ENCODE data around the gene RNU7-1.

RNU7-1 gene

GRCh38 chr12:6917491-6918231 is 26.0 kb upstream of the RNU7-1 start:
- DNase-seq (ENCODE audit: low read depth), result no peak

DNA sequence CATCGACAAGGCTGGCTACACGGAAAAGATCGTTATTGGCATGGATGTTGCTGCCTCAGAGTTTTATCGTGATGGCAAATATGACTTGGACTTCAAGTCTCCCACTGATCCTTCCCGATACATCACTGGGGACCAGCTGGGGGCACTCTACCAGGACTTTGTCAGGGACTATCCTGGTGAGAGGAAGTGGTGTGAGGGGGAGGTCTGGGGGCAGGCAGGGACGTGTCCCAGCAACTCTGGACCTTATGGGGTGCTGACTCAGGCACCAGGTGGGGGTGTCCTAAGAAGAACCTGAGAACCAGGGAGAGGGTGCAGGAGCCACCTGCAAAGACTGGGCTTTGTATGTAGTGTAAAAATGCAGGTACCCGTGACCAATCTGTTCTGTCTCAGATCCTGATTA is 24.0 kb upstream of the RNU7-1 start:
- no peak for DNase-seq (ENCODE audit: low read depth)

- DNase-seq (ENCODE audit: low read depth), result no peak
These were observed 22.1 kb upstream of the RNU7-1 start for GRCh38 chr12:6921539-6921938.

DNA sequence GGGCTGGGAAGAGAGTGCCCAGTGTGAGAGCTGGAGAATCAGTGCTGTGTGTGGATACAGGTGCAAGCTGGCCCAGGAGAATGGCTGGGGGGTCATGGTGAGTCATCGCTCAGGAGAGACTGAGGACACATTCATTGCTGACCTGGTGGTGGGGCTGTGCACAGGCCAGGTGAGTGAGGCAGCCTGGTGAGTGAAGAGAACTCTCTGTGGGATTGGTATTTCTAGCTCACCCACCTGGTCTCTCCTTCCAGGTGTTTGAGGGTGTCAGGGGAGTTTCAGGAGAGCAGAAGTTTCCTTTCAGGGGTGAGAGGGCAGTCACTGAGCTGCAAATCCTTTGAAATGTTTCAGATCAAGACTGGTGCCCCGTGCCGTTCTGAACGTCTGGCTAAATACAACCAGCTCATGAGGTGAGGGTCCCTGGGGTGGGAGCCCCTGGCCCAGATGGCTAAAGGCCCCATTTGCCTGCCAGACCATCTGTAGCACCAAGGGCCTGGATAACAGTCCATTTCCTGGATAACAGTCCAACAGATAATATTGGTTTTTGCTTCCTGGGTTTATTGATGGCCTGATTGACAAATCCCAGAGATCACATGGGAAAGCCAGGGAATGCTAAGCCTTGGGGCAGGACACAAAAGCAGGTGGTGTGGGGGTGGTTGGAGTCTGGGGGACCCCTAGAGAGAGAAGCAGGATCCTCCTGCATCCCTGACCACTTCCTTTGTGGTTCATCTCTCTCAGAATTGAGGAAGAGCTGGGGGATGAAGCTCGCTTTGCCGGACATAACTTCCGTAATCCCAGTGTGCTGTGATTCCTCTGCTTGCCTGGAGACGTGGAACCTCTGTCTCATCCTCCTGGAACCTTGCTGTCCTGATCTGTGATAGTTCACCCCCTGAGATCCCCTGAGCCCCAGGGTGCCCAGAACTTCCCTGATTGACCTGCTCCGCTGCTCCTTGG is 21.3 kb upstream of the RNU7-1 start:
- no peak for DNase-seq (ENCODE audit: low read depth)

DNA sequence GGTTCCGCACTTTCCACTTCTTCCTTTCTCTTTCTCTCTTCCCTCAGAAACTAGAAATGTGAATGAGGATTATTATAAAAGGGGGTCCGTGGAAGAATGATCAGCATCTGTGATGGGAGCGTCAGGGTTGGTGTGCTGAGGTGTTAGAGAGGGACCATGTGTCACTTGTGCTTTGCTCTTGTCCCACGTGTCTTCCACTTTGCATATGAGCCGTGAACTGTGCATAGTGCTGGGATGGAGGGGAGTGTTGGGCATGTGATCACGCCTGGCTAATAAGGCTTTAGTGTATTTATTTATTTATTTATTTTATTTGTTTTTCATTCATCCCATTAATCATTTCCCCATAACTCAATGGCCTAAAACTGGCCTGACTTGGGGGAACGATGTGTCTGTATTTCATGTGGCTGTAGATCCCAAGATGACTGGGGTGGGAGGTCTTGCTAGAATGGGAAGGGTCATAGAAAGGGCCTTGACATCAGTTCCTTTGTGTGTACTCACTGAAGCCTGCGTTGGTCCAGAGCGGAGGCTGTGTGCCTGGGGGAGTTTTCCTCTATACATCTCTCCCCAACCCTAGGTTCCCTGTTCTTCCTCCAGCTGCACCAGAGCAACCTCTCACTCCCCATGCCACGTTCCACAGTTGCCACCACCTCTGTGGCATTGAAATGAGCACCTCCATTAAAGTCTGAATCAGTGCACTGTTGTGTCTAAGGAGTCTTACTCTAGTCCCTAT is 20.4 kb upstream of the RNU7-1 start:
- DNase-seq (ENCODE audit: low read depth), result no peak

GRCh38 chr12:6923851-6924250 is 19.8 kb upstream of the RNU7-1 start:
- no peak for DNase-seq (ENCODE audit: low read depth)

- DNase-seq (ENCODE audit: low read depth), result no peak
These were observed 18.4 kb upstream of the RNU7-1 start for GRCh38 chr12:6925239-6925539.

- DNase-seq (ENCODE audit: low read depth), result no peak
These were observed 17.9 kb upstream of the RNU7-1 start for GRCh38 chr12:6925540-6926279.

- no peak for DNase-seq (ENCODE audit: low read depth)
These were observed 16.1 kb upstream of the RNU7-1 start, which contains the start of gene ATN1 for GRCh38 chr12:6927379-6928021. ATN1 (plus strand) TSS chr12:6927959; CDS start chr12:6934002, 6,043 bp downstream.

- DNase-seq (ENCODE audit: low read depth), result no peak
These were observed 15.5 kb upstream of the RNU7-1 start for GRCh38 chr12:6928022-6928702.

DNA sequence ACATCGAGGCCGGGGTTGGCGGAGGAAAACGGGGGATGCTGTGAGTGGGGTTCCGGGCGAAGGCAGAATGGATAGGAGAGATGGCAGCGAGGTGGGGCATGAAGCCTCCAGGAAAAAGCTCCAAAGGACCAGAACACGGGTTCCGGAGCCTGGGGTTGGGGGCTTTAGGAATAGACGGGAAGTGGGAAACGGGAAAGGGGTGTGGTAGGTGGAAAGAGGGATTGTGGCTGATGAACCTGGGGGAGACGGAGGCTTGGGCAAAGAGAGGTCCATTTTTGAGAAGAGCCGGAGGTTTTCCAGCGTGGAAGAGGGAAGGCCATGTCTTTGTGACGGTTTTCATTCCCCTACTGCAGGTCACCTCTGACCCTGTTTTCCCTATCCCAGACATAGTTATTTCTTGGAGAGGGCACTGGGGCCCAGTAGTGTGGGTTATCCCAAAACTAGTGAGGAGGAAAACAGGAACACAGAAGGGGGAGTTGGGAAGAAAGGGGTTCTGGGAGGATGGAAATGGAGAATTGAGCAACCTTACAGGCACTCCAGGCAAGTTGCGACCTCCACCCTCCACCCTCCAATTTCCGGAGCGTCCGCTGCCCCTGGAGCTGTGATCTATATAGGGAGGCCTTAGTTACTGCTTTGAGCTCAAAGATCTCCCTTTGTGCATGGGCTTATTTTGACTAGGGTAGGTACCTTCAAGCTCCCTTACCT is 14.8 kb upstream of the RNU7-1 start:
- no peak for DNase-seq (ENCODE audit: low read depth)

- DNase-seq (ENCODE audit: low read depth), result no peak
These were observed 13.9 kb upstream of the RNU7-1 start for GRCh38 chr12:6929466-6930452.

GRCh38 chr12:6932766-6933165 is 10.8 kb upstream of the RNU7-1 start:
- no peak for DNase-seq (ENCODE audit: low read depth)

GRCh38 chr12:6934110-6934509 is 9.5 kb upstream of the RNU7-1 start:
- DNase-seq (ENCODE audit: low read depth), result no peak

GRCh38 chr12:6935371-6936193 is 8.0 kb upstream of the RNU7-1 start:
- DNase-seq (ENCODE audit: low read depth), result no peak

DNA sequence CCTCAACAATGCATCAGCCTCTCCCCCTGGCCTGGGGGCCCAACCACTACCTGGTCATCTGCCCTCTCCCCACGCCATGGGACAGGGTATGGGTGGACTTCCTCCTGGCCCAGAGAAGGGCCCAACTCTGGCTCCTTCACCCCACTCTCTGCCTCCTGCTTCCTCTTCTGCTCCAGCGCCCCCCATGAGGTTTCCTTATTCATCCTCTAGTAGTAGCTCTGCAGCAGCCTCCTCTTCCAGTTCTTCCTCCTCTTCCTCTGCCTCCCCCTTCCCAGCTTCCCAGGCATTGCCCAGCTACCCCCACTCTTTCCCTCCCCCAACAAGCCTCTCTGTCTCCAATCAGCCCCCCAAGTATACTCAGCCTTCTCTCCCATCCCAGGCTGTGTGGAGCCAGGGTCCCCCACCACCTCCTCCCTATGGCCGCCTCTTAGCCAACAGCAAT is 7.4 kb upstream of the RNU7-1 start:
- DNase-seq (ENCODE audit: low read depth), result no peak

DNA sequence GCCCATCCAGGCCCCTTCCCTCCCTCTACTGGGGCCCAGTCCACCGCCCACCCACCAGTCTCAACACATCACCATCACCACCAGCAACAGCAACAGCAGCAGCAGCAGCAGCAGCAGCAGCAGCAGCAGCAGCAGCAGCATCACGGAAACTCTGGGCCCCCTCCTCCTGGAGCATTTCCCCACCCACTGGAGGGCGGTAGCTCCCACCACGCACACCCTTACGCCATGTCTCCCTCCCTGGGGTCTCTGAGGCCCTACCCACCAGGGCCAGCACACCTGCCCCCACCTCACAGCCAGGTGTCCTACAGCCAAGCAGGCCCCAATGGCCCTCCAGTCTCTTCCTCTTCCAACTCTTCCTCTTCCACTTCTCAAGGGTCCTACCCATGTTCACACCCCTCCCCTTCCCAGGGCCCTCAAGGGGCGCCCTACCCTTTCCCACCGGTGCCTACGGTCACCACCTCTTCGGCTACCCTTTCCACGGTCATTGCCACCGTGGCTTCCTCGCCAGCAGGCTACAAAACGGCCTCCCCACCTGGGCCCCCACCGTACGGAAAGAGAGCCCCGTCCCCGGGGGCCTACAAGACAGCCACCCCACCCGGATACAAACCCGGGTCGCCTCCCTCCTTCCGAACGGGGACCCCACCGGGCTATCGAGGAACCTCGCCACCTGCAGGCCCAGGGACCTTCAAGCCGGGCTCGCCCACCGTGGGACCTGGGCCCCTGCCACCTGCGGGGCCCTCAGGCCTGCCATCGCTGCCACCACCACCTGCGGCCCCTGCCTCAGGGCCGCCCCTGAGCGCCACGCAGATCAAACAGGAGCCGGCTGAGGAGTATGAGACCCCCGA is 6.8 kb upstream of the RNU7-1 start:
- no peak for DNase-seq (ENCODE audit: low read depth)

Data from activated T-helper 1 cell treated with Interleukin-2 at 50 U/mL for 16 hours (primary cell).